ENCODE results near the gene GLUL. TPM values are rescaled to one million over a fixed set of nuclear protein-coding genes. Genes with fewer than 3 reads are reported as not detected.

Gene GLUL
- total and polyA plus RNA-seq, 7 donors = 1,157 to 6,689 (median 2,051) TPM

GRCh38 chr1:182348961-182349747 lies 42.4 kb downstream of the GLUL start:
- intact Hi-C loops (cut with DNase I) = loop anchor here (2.0 kb wide), 1 partner anchor 58 kb away; no protein-coding TSS in a partner anchor
- H3K9me3 ChIP-seq = no peaks in the 10 kb centered on the region
- WGBS, 3 donors = 27 to 38% (median 34%) methylated on average over 6 of the region's 6 CpGs
- TF ChIP-seq, protein P1, sequence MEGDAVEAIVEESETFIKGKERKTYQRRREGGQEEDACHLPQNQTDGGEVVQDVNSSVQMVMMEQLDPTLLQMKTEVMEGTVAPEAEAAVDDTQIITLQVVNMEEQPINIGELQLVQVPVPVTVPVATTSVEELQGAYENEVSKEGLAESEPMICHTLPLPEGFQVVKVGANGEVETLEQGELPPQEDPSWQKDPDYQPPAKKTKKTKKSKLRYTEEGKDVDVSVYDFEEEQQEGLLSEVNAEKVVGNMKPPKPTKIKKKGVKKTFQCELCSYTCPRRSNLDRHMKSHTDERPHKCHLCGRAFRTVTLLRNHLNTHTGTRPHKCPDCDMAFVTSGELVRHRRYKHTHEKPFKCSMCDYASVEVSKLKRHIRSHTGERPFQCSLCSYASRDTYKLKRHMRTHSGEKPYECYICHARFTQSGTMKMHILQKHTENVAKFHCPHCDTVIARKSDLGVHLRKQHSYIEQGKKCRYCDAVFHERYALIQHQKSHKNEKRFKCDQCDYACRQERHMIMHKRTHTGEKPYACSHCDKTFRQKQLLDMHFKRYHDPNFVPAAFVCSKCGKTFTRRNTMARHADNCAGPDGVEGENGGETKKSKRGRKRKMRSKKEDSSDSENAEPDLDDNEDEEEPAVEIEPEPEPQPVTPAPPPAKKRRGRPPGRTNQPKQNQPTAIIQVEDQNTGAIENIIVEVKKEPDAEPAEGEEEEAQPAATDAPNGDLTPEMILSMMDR (IDR thresholded peaks at IDR 0.05) = no peak
- no peak overlapping the region for H3K4me3 ChIP-seq
- peak; percentile 79 to 88 (median 84) for ATAC-seq
- no peaks in the 10 kb centered on the region for H3K36me3 ChIP-seq (ENCODE audit: insufficient read depth in 1 of 2, low read depth in 1 of 2)
- peak overlapping the region; percentile 87 for H3K27ac ChIP-seq
- H3K27me3 ChIP-seq (ENCODE audit: insufficient read depth in 3 of 3, low read length in 2 of 3) = no peaks in the 10 kb centered on the region
- peaks cover 25% of the 10 kb centered on the region for H3K4me1 ChIP-seq
- DNase-seq = peak; percentile 74 to 89

DNA sequence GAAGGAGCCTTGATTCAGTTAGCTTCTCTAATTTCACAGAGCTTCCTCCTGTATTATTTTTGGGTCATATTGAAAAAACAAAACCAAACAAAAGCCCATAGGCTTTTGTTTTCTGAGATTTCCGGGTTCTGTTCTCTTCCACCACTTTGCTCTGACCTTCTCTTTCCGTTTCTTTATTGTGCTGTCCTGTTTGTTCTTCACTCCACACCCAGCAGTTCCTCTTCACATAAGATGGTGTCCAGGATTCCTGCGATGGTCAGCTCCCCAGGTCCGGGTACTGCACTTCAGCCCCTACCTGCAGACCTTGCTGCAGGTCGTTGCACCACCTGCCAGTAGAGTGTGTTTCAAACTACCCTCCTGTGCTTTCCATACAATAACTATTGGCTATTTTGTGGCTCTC lies 44.6 kb downstream of the GLUL start:
- Histone ChIP-seq H3K4me1 (peaks cover 22% of the 10 kb centered on the region), H3K27me3 (ENCODE audit: insufficient read depth in 3 of 3, low read length in 2 of 3) (no peaks in the 10 kb centered on the region), H3K36me3 (ENCODE audit: insufficient read depth in 1 of 2, low read depth in 1 of 2) (no peaks in the 10 kb centered on the region), H3K9me3 (no peaks in the 10 kb centered on the region), H3K4me3 (no peak overlapping the region), H3K27ac (no peak overlapping the region)
- ATAC-seq (no peak), DNase-seq (no peak)
- intact Hi-C loops (cut with DNase I) = no loop called here
- TF ChIP-seq, protein P1 (IDR thresholded peaks at IDR 0.05) = no peak
- WGBS, 3 donors = 75 to 87% (median 79%) methylated on average over 5 of the region's 5 CpGs

- no peak overlapping the region for H3K27ac ChIP-seq
- no peaks in the 10 kb centered on the region for H3K36me3 ChIP-seq (ENCODE audit: insufficient read depth in 1 of 2, low read depth in 1 of 2)
- intact Hi-C loops (cut with DNase I) = no loop called here
- TF ChIP-seq, protein P1 (IDR thresholded peaks at IDR 0.05) = no peak
- no peak for ATAC-seq
- H3K4me3 ChIP-seq = no peak overlapping the region
- no peaks in the 10 kb centered on the region for H3K27me3 ChIP-seq (ENCODE audit: insufficient read depth in 3 of 3, low read length in 2 of 3)
- 80 to 90% (median 83%) methylated on average over 10 of the region's 10 CpGs for WGBS, 3 donors
- DNase-seq = no peak
- H3K9me3 ChIP-seq = no peaks in the 10 kb centered on the region
- peaks cover 28% of the 10 kb centered on the region for H3K4me1 ChIP-seq
These were observed 51.1 kb downstream of the GLUL start for GRCh38 chr1:182340233-182341058.

- intact Hi-C loops (cut with DNase I) = no loop called here
- 93 to 97% (median 94%) methylated on average over 8 of the region's 8 CpGs for WGBS, 3 donors
- no peak for DNase-seq
These were observed 51.9 kb downstream of the GLUL start for GRCh38 chr1:182339684-182340083.

More at GRCh38 chr1:182339684-182340083, 51.9 kb downstream of the GLUL start:
- no peak overlapping the region for H3K27ac ChIP-seq
- peaks cover 28% of the 10 kb centered on the region for H3K4me1 ChIP-seq
- no peak overlapping the region for H3K4me3 ChIP-seq
- ATAC-seq = no peak
- H3K36me3 ChIP-seq (ENCODE audit: insufficient read depth in 1 of 2, low read depth in 1 of 2) = no peaks in the 10 kb centered on the region
- H3K27me3 ChIP-seq (ENCODE audit: insufficient read depth in 3 of 3, low read length in 2 of 3) = no peaks in the 10 kb centered on the region
- no peaks in the 10 kb centered on the region for H3K9me3 ChIP-seq
- TF ChIP-seq, protein P1 (IDR thresholded peaks at IDR 0.05) = no peak

Data from psoas muscle (tissue), 8 donors.